Measurements from ENCODE around the gene MYO7B. TPM values are rescaled to one million over a fixed set of nuclear protein-coding genes. Genes with fewer than 3 reads are reported as not detected.
A peak's percentile ranks its signal among the peaks of the same experiment; 100 is the strongest.

MYO7B gene
- total and polyA plus RNA-seq, 2 donors (not counting 1 experiment from before 2014, with no cell fraction given) = under 0.01 TPM; not detected in 1

DNA sequence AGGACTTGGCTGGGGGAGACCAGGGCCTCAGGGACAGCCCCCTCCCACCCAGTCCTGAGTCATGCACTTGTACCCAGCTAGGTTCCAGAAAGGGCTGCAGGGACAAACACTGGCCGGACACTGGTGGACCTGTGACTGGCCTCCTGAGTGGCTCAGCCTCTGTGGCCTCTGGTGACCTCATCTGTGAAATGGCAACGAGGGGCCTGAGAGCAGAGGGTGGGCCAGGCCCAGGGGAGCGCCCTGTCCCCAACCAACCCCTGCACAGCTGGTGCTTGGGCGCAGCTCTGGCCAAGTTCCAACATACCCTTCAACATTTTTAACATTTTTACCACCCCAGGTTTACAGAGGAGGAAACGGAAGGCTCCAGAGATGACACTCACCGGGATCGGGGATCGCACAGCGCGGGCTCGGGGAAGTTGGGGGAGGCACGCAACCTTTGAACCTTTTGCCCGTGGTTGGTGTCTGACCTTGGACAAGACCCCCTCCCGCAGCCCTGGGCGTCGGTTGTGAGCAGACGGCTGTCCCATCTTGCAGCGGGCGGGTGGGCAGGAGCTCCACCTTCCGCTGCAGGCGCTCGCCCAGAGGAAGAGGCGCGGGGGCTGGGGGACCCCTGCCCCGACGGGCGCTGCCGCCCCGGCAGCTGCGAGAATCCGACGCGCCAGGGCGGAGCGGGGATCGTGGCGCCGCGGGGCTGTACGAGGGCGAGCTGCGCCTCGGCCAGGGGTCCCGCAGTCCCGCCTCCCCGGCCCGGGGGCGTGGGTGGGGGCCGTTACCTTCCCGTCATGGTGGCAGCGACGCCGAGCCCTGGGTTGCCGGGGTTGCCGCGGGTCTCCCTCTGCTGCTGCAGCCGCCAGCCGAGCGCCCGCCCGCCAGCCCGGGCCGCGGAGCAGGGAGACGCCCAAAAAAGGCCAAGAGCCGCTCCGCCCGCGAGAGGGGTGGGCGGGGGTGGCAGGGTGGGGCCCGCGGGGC is 139.0 kb downstream of the MYO7B start:
- Histone ChIP-seq H3K4me2 (ENCODE audit: extremely low read depth, insufficient read depth, low read length) (peak overlapping the region; percentile 67), H3K27me3 (ENCODE audit: control insufficient read depth, insufficient read depth, low read length) (peaks cover 18% of the 10 kb centered on the region), H3K9ac (ENCODE audit: insufficient read depth, low read length) (peak overlapping the region; percentile 62), H3K36me3 (ENCODE audit: control insufficient read depth, insufficient read depth, low read length) (no peaks in the 10 kb centered on the region), H3K79me2 (ENCODE audit: control insufficient read depth, insufficient read depth, low read length) (no peaks in the 10 kb centered on the region), H4K20me1 (ENCODE audit: control insufficient read depth, extremely low read depth, insufficient read depth, low read length) (no peaks in the 10 kb centered on the region), H3K4me1 (ENCODE audit: control insufficient read depth, extremely low read depth, insufficient read depth, low read length) (no peaks in the 10 kb centered on the region), H3K27ac (ENCODE audit: insufficient read depth, low read length) (no peak overlapping the region), H3K9me3 (ENCODE audit: control insufficient read depth, insufficient read depth, low read depth, low read length) (no peaks in the 10 kb centered on the region), H3K4me3 (replicated peaks in 1 of 4; ENCODE audit: control extremely low read depth in 1 of 4, insufficient read depth in 1 of 4, low read depth in 3 of 4, low read length in 4 of 4) (peak overlapping the region; percentile 1 to 54 (median 16)), H2AFZ (ENCODE audit: low read length) (no peak overlapping the region)
- DNase-seq (ENCODE audit: low read depth in 2 of 2) = no peak
- TF ChIP-seq, protein P1, sequence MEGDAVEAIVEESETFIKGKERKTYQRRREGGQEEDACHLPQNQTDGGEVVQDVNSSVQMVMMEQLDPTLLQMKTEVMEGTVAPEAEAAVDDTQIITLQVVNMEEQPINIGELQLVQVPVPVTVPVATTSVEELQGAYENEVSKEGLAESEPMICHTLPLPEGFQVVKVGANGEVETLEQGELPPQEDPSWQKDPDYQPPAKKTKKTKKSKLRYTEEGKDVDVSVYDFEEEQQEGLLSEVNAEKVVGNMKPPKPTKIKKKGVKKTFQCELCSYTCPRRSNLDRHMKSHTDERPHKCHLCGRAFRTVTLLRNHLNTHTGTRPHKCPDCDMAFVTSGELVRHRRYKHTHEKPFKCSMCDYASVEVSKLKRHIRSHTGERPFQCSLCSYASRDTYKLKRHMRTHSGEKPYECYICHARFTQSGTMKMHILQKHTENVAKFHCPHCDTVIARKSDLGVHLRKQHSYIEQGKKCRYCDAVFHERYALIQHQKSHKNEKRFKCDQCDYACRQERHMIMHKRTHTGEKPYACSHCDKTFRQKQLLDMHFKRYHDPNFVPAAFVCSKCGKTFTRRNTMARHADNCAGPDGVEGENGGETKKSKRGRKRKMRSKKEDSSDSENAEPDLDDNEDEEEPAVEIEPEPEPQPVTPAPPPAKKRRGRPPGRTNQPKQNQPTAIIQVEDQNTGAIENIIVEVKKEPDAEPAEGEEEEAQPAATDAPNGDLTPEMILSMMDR (conservative IDR thresholded peaks at IDR 0.05 in 1 of 2, IDR thresholded peaks at IDR 0.05 in 1 of 2; ENCODE audit: low read depth in 1 of 2, low read length in 2 of 2) = no peak
- TF ChIP-seq EZH2 (IDR thresholded peaks at IDR 0.05; ENCODE audit: low read length, missing control alignments) = peak; percentile 57

DNA sequence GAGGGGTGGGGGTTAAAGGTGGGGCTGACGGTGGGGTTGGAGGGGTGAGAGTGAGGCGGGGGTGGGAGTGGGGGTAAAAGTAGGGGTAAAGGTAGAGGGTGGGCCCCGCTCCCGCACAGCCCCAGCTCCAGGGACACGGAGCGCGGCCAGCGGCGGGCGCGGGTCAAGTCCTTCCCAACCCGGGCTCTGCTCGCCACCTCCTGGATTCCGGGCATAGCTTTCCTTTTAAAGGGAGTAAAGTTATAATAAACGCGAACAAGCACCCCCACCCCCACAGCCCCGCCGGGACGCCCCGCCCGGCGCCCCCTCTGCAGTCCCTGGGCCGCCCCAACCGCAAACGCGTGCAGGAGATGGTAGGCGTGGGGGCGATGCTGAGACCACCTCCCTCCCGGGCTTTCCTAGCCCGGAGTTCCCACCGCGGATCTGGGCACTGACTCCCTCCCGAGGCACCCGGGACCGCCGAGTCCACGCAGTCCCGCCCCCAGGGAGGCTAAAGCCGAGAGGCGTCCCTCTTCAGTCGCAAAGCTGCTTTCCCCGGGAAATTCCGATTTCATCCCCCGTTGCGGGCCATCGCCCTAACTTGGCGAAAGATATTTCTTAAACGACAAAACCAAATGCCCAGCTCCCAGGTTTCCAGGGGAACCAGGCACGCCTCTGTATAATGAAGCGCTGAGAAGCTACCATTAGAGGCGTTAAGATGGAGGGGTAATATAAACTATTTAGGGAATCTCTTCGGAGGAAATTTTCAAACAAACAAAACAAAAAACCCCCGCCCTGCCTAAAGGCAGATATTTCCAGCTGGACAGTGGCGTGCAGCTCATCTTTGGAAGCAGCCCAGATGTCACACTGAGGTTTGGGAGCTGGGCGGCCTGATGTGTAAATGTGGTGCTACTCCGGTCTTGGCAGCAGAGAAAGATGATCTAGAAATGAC is 140.1 kb downstream of the MYO7B start, which contains the start of gene LIMS2:
TSS of gene LIMS2 (minus strand) at position 200 of the 931 bp plus-strand sequence. CDS start 506 bp downstream, outside the sequence.
- H3K27me3 ChIP-seq (ENCODE audit: control insufficient read depth, insufficient read depth, low read length) = peaks cover 18% of the 10 kb centered on the region
- H3K4me1 ChIP-seq (ENCODE audit: control insufficient read depth, extremely low read depth, insufficient read depth, low read length) = no peaks in the 10 kb centered on the region
- H3K9ac ChIP-seq (ENCODE audit: insufficient read depth, low read length) = peak within 1 kb of the TSS; percentile 62

More for the DNA sequence above, 140.1 kb downstream of the MYO7B start, which contains the start of gene LIMS2:
- Histone ChIP-seq H3K27ac (ENCODE audit: insufficient read depth, low read length) (no peak within 1 kb of the TSS), H2AFZ (ENCODE audit: low read length) (no peak within 1 kb of the TSS), H3K79me2 (ENCODE audit: control insufficient read depth, insufficient read depth, low read length) (no peaks in the 10 kb centered on the region), H3K4me2 (ENCODE audit: extremely low read depth, insufficient read depth, low read length) (peak within 1 kb of the TSS; percentile 67), H3K4me3 (replicated peaks in 1 of 4; ENCODE audit: control extremely low read depth in 1 of 4, insufficient read depth in 1 of 4, low read depth in 3 of 4, low read length in 4 of 4) (peak within 1 kb of the TSS; percentile 8 to 62 (median 41)), H4K20me1 (ENCODE audit: control insufficient read depth, extremely low read depth, insufficient read depth, low read length) (no peaks in the 10 kb centered on the region), H3K36me3 (ENCODE audit: control insufficient read depth, insufficient read depth, low read length) (no peaks in the 10 kb centered on the region), H3K9me3 (ENCODE audit: control insufficient read depth, insufficient read depth, low read depth, low read length) (no peaks in the 10 kb centered on the region)
- no peak for TF ChIP-seq EZH2 (IDR thresholded peaks at IDR 0.05; ENCODE audit: low read length, missing control alignments)
- TF ChIP-seq, protein P1 (conservative IDR thresholded peaks at IDR 0.05 in 1 of 2, IDR thresholded peaks at IDR 0.05 in 1 of 2; ENCODE audit: low read depth in 1 of 2, low read length in 2 of 2) = no peak
- peak in 1 of 2 donors; percentile 41 for DNase-seq (ENCODE audit: low read depth in 2 of 2)
